HEK293 (cell line): ENCODE data around the gene NANOS2.

Experiments
- CTCF ChIA-PET: fragments of 350-600 bp; formaldehyde crosslinking; extraction: SDS; loops from one replicate; lab custom pipeline; 2021; ENCODE audit warnings: antibody characterized with exemption; lab: Yijun Ruan, JAX
- POLR2A ChIA-PET: fragments of 300-600 bp; formaldehyde crosslinking; extraction: SDS; loops from one replicate; lab custom pipeline; 2020; ENCODE audit warnings: antibody characterized with exemption, inconsistent platforms; lab: Yijun Ruan, JAX
- H3K27ac ChIP-seq: fragments of 200-500 bp; sonication (Bioruptor generic); 2 replicates; pipeline ENCODE4 v1.5.1; 2014; ENCODE audit warnings: low read depth, low read length, control low read depth, inconsistent platforms; ENCODE audit errors: extremely low read depth
- H3K36me3 ChIP-seq, 2 experiments: fragments of 200-500 bp in 1 of 2; sonication (Bioruptor generic) in 1 of 2; 1 replicate in 1 of 2; 2 replicates in 1 of 2; pipeline ENCODE4 v1.5.1; 2014 to 2017; ENCODE audit warnings: inconsistent platforms in 2 of 2, low read length in 2 of 2; ENCODE audit not compliant: control insufficient read depth in 2 of 2, insufficient read depth in 1 of 2
- H3K4me1 ChIP-seq: fragments of 200-500 bp; sonication (Bioruptor generic); 2 replicates; pipeline ENCODE4 v1.5.1; 2014; ENCODE audit warnings: mild to moderate bottlenecking, low read length, inconsistent platforms; ENCODE audit not compliant: control insufficient read depth, insufficient read depth
- H3K4me3 ChIP-seq: 2 replicates; pipeline ENCODE4 v1.5.1; 2011; ENCODE audit warnings: low read depth, mild to moderate bottlenecking, control low read depth, low read length, moderate library complexity
- H3K9me3 ChIP-seq: fragments of 200-500 bp; sonication (Bioruptor generic); 2 replicates; pipeline ENCODE4 v1.5.1; 2014; ENCODE audit warnings: low read depth, low read length, inconsistent platforms; ENCODE audit not compliant: control insufficient read depth, insufficient read depth
- MEIS1 ChIP-seq: sonication (generic); formaldehyde crosslinking; IDR thresholded peaks from 2 replicates; pipeline ENCODE4 v1.8.1; 2022; ENCODE audit warnings: missing genetic modification reagents, mild to moderate bottlenecking, borderline replicate concordance
- PRDM1 ChIP-seq: fragments of 450-650 bp; formaldehyde crosslinking; IDR thresholded peaks from 2 replicates; pipeline ENCODE4; 2016; ENCODE audit warnings: missing biosample characterization, missing genetic modification characterization
- REST ChIP-seq: fragments of 450-650 bp; formaldehyde crosslinking; IDR thresholded peaks from 2 replicates; pipeline ENCODE4 v1.5.1; 2016; ENCODE audit warnings: missing biosample characterization, missing genetic modification characterization
- YY2 ChIP-seq: fragments of 450-650 bp; formaldehyde crosslinking; IDR thresholded peaks from 2 replicates; pipeline ENCODE4 v1.5.1; 2016; ENCODE audit warnings: missing biosample characterization, missing genetic modification characterization
- ZBTB1 ChIP-seq: fragments of 450-650 bp; formaldehyde crosslinking; IDR thresholded peaks from 2 replicates; pipeline ENCODE4 v1.5.1; 2016; ENCODE audit warnings: missing biosample characterization, missing genetic modification characterization
- ZBTB8A ChIP-seq: fragments of 450-650 bp; formaldehyde crosslinking; IDR thresholded peaks from 2 replicates; pipeline ENCODE4 v1.5.1; 2016; ENCODE audit warnings: missing biosample characterization, missing genetic modification characterization
- ZEB2 ChIP-seq: fragments of 450-650 bp; formaldehyde crosslinking; IDR thresholded peaks from 2 replicates; pipeline ENCODE4 v1.5.1; 2016; ENCODE audit warnings: missing biosample characterization, missing genetic modification characterization
- ZFP37 ChIP-seq: fragments of 450-650 bp; formaldehyde crosslinking; IDR thresholded peaks from 2 replicates; pipeline ENCODE4 v1.5.1; 2016; ENCODE audit warnings: missing biosample characterization, missing genetic modification characterization
- ZNF155 ChIP-seq: fragments of 450-650 bp; formaldehyde crosslinking; IDR thresholded peaks from 2 replicates; pipeline ENCODE4 v1.5.1; 2016; ENCODE audit warnings: missing biosample characterization, missing genetic modification characterization
- ZNF19 ChIP-seq: fragments of 450-650 bp; formaldehyde crosslinking; IDR thresholded peaks from 2 replicates; pipeline ENCODE4; 2016; ENCODE audit warnings: missing biosample characterization, missing genetic modification characterization, low read depth
- ZNF311 ChIP-seq: fragments of 450-650 bp; formaldehyde crosslinking; IDR thresholded peaks from 2 replicates; pipeline ENCODE4 v1.5.1; 2017; ENCODE audit warnings: missing biosample characterization, missing genetic modification characterization, borderline replicate concordance
- ZNF354C ChIP-seq: fragments of 450-650 bp; formaldehyde crosslinking; IDR thresholded peaks from 2 replicates; pipeline ENCODE4 v1.5.1; 2016; ENCODE audit warnings: missing biosample characterization, missing genetic modification characterization, low read depth, borderline replicate concordance
- ZNF366 ChIP-seq: fragments of 450-650 bp; formaldehyde crosslinking; conservative IDR thresholded peaks from 2 replicates; pipeline ENCODE4 v1.5.1; 2016; ENCODE audit warnings: missing biosample characterization, missing genetic modification characterization
- ZNF501 ChIP-seq: fragments of 450-650 bp; formaldehyde crosslinking; IDR thresholded peaks from 2 replicates; pipeline ENCODE4 v1.5.1; 2016; ENCODE audit warnings: missing biosample characterization, missing genetic modification characterization
- ZNF521 ChIP-seq: fragments of 450-650 bp; formaldehyde crosslinking; IDR thresholded peaks from 2 replicates; pipeline ENCODE4 v1.5.1; 2017; ENCODE audit warnings: missing biosample characterization, mild to moderate bottlenecking, missing genetic modification characterization
- ZNF548 ChIP-seq: fragments of 450-650 bp; formaldehyde crosslinking; IDR thresholded peaks from 2 replicates; pipeline ENCODE4 v1.5.1; 2016; ENCODE audit warnings: missing biosample characterization, missing genetic modification characterization
- ZNF558 ChIP-seq: fragments of 450-650 bp; formaldehyde crosslinking; IDR thresholded peaks from 2 replicates; pipeline ENCODE4 v1.5.1; 2016; ENCODE audit warnings: missing biosample characterization, missing genetic modification characterization
- ZNF571 ChIP-seq: fragments of 450-650 bp; formaldehyde crosslinking; IDR thresholded peaks from 2 replicates; pipeline ENCODE4 v1.5.0; 2017; ENCODE audit warnings: missing biosample characterization, missing genetic modification characterization
- ZNF654 ChIP-seq: fragments of 450-650 bp; formaldehyde crosslinking; IDR thresholded peaks from 2 replicates; pipeline ENCODE4 v1.5.1; 2016; ENCODE audit warnings: low read depth, missing biosample characterization, missing genetic modification characterization
- ZNF707 ChIP-seq: fragments of 450-650 bp; formaldehyde crosslinking; IDR thresholded peaks from 2 replicates; pipeline ENCODE4 v1.5.1; 2016; ENCODE audit warnings: missing biosample characterization, missing genetic modification characterization
- ZNF776 ChIP-seq: fragments of 450-650 bp; formaldehyde crosslinking; IDR thresholded peaks from 2 replicates; pipeline ENCODE4 v1.5.0; 2017; ENCODE audit warnings: missing biosample characterization, missing genetic modification characterization, borderline replicate concordance
- ZXDB ChIP-seq: fragments of 450-650 bp; formaldehyde crosslinking; IDR thresholded peaks from 2 replicates; pipeline ENCODE4 v1.5.1; 2016; ENCODE audit warnings: missing biosample characterization, missing genetic modification characterization

The NANOS2 gene

GRCh38 chr19:45954156-45954555 lies 39.6 kb upstream of the NANOS2 start:
- ChIA-PET POLR2A (no interaction called here), CTCF (no interaction called here)
- Histone ChIP-seq H3K36me3 (peaks cover 0 to 13% of the 10 kb centered on the region in 2 experiments; a peak in 1 of 3 replicates), H3K4me1 (peaks cover 6% of the 10 kb centered on the region; the same call in 1 of the 2 replicates), H3K27ac (no peak overlapping the region), H3K4me3 (no peak overlapping the region), H3K9me3 (no peaks in the 10 kb centered on the region)
- TF ChIP-seq ZNF354C (tag by site-specific recombination), result no peak
- no peak for TF ChIP-seq MEIS1
- no peak for TF ChIP-seq ZNF654 (tag by site-specific recombination)
- TF ChIP-seq ZNF571 (tag by site-specific recombination), result no peak
- no peak for TF ChIP-seq YY2
- no peak for TF ChIP-seq REST (tag by site-specific recombination)
- no peak for TF ChIP-seq ZNF311 (tag by site-specific recombination)
- no peak for TF ChIP-seq ZNF776 (tag by site-specific recombination)
- no peak for TF ChIP-seq ZNF366 (tag by site-specific recombination)
- no peak for TF ChIP-seq ZNF521
- no peak for TF ChIP-seq ZXDB (tag by site-specific recombination)
- no peak for TF ChIP-seq ZBTB1 (tag by site-specific recombination)
- TF ChIP-seq PRDM1, result no peak
- no peak for TF ChIP-seq ZFP37 (tag by site-specific recombination)
- TF ChIP-seq ZNF501 (tag by site-specific recombination), result no peak
- no peak for TF ChIP-seq ZBTB8A (tag by site-specific recombination)
- TF ChIP-seq ZEB2 (tag by site-specific recombination), result no peak

- ChIA-PET CTCF (interaction anchor here (1.3 kb wide), 1 partner anchor 136 kb away, joined by 4 read pairs; no protein-coding TSS in a partner anchor), POLR2A (no interaction called here)
- H3K4me3 ChIP-seq, result no peak overlapping the region
- H3K27ac ChIP-seq, result no peak overlapping the region
- H3K4me1 ChIP-seq, result peaks cover 6% of the 10 kb centered on the region; the same call in 1 of the 2 replicates
- no peak for TF ChIP-seq ZNF548 (tag by site-specific recombination)
- no peak for TF ChIP-seq ZNF155 (tag by site-specific recombination)
- TF ChIP-seq ZNF558 (tag by site-specific recombination), result no peak
- TF ChIP-seq ZNF19 (tag by site-specific recombination), result no peak
- no peak for TF ChIP-seq ZNF707 (tag by site-specific recombination)
- TF ChIP-seq, all 188 proteins: peak for 0
- Histone ChIP-seq H3K36me3 (peaks cover 0 to 9% of the 10 kb centered on the region in 2 experiments; a peak in 1 of 3 replicates), H3K9me3 (no peaks in the 10 kb centered on the region)
Measured at GRCh38 chr19:45953676-45954075, 39.1 kb upstream of the NANOS2 start.
